Measurements from ENCODE around the gene MATN1.

GRCh38 chr1:30763651-30764248, 40.4 kb upstream of the MATN1 start:
- TF ChIP-seq POLR2A (IDR thresholded peaks at IDR 0.05), result no peak
- no peak for TF ChIP-seq CTCF (IDR thresholded peaks at IDR 0.05)
